Measurements from ENCODE around the gene TVP23B. TPM values are rescaled to one million over a fixed set of nuclear protein-coding genes. Genes with fewer than 3 reads are reported as not detected.
A peak's percentile ranks its signal among the peaks of the same experiment; 100 is the strongest.
"Not testable (repeated sequence)": the region's sequence is repeated elsewhere in the genome, so short reads cannot be mapped to it uniquely, and the experiment has no call there.

The TVP23B gene
- total RNA-seq, 1 donor from 2014 or later = 39.4 TPM

GRCh38 chr17:18786890-18787289, 5.9 kb downstream of the TVP23B start:
- H3K4me3 Mint-ChIP-seq (ENCODE audit: unreplicated experiment); H3K9me3 Mint-ChIP-seq (ENCODE audit: unreplicated experiment); H3K27ac Mint-ChIP-seq (ENCODE audit: unreplicated experiment); H3K27me3 Mint-ChIP-seq (ENCODE audit: unreplicated experiment); DNase-seq (ENCODE audit: extremely low spot score, unreplicated experiment); H3K36me3 Mint-ChIP-seq (ENCODE audit: unreplicated experiment): not testable (repeated sequence)
- H3K4me1 Mint-ChIP-seq (ENCODE audit: unreplicated experiment) = peaks cover 16% of the 10 kb centered on the region

- H3K4me1 Mint-ChIP-seq (ENCODE audit: unreplicated experiment) = peaks cover 25% of the 10 kb centered on the region
- not testable (repeated sequence) for DNase-seq (ENCODE audit: extremely low spot score, unreplicated experiment); H3K9me3 Mint-ChIP-seq (ENCODE audit: unreplicated experiment); H3K27ac Mint-ChIP-seq (ENCODE audit: unreplicated experiment); H3K27me3 Mint-ChIP-seq (ENCODE audit: unreplicated experiment); H3K4me3 Mint-ChIP-seq (ENCODE audit: unreplicated experiment); H3K36me3 Mint-ChIP-seq (ENCODE audit: unreplicated experiment)
- TF ChIP-seq CTCF (IDR thresholded peaks at IDR 0.05) = peak; percentile 18
Observed at GRCh38 chr17:18791402-18791801, 10.4 kb downstream of the TVP23B start.

- H3K9me3 Mint-ChIP-seq (ENCODE audit: unreplicated experiment); H3K4me3 Mint-ChIP-seq (ENCODE audit: unreplicated experiment); DNase-seq (ENCODE audit: extremely low spot score, unreplicated experiment); H3K27me3 Mint-ChIP-seq (ENCODE audit: unreplicated experiment): not testable (repeated sequence)
- peak overlapping the region; percentile 69 for H3K27ac Mint-ChIP-seq (ENCODE audit: unreplicated experiment)
- H3K36me3 Mint-ChIP-seq (ENCODE audit: unreplicated experiment) = peaks cover 23% of the 10 kb centered on the region
- peaks cover 14% of the 10 kb centered on the region for H3K4me1 Mint-ChIP-seq (ENCODE audit: unreplicated experiment)
Observed at GRCh38 chr17:18794841-18795240, 13.9 kb downstream of the TVP23B start.

GRCh38 chr17:18796887-18797286, 15.9 kb downstream of the TVP23B start:
- H3K4me3 Mint-ChIP-seq (ENCODE audit: unreplicated experiment); DNase-seq (ENCODE audit: extremely low spot score, unreplicated experiment); H3K27ac Mint-ChIP-seq (ENCODE audit: unreplicated experiment); H3K9me3 Mint-ChIP-seq (ENCODE audit: unreplicated experiment); H3K27me3 Mint-ChIP-seq (ENCODE audit: unreplicated experiment): not testable (repeated sequence)
- peaks cover 15% of the 10 kb centered on the region for H3K4me1 Mint-ChIP-seq (ENCODE audit: unreplicated experiment)
- peaks cover 26% of the 10 kb centered on the region for H3K36me3 Mint-ChIP-seq (ENCODE audit: unreplicated experiment)

GRCh38 chr17:18803458-18804245, 22.7 kb downstream of the TVP23B start:
- DNase-seq (ENCODE audit: extremely low spot score, unreplicated experiment); H3K27me3 Mint-ChIP-seq (ENCODE audit: unreplicated experiment); H3K27ac Mint-ChIP-seq (ENCODE audit: unreplicated experiment); H3K4me1 Mint-ChIP-seq (ENCODE audit: unreplicated experiment); H3K4me3 Mint-ChIP-seq (ENCODE audit: unreplicated experiment); H3K9me3 Mint-ChIP-seq (ENCODE audit: unreplicated experiment): not testable (repeated sequence)
- H3K36me3 Mint-ChIP-seq (ENCODE audit: unreplicated experiment) = peaks cover 21% of the 10 kb centered on the region

GRCh38 chr17:18815924-18816323, 34.9 kb downstream of the TVP23B start:
- not testable (repeated sequence) for H3K27ac Mint-ChIP-seq (ENCODE audit: unreplicated experiment); H3K4me1 Mint-ChIP-seq (ENCODE audit: unreplicated experiment); DNase-seq (ENCODE audit: extremely low spot score, unreplicated experiment); H3K9me3 Mint-ChIP-seq (ENCODE audit: unreplicated experiment); H3K4me3 Mint-ChIP-seq (ENCODE audit: unreplicated experiment); H3K27me3 Mint-ChIP-seq (ENCODE audit: unreplicated experiment); H3K36me3 Mint-ChIP-seq (ENCODE audit: unreplicated experiment)

GRCh38 chr17:18816489-18817371, 35.7 kb downstream of the TVP23B start:
- H3K9me3 Mint-ChIP-seq (ENCODE audit: unreplicated experiment); H3K36me3 Mint-ChIP-seq (ENCODE audit: unreplicated experiment); H3K27me3 Mint-ChIP-seq (ENCODE audit: unreplicated experiment); H3K4me3 Mint-ChIP-seq (ENCODE audit: unreplicated experiment); H3K27ac Mint-ChIP-seq (ENCODE audit: unreplicated experiment); DNase-seq (ENCODE audit: extremely low spot score, unreplicated experiment); H3K4me1 Mint-ChIP-seq (ENCODE audit: unreplicated experiment): not testable (repeated sequence)
- TF ChIP-seq CTCF (IDR thresholded peaks at IDR 0.05) = peak; percentile 76

- not testable (repeated sequence) for H3K9me3 Mint-ChIP-seq (ENCODE audit: unreplicated experiment); DNase-seq (ENCODE audit: extremely low spot score, unreplicated experiment); H3K27me3 Mint-ChIP-seq (ENCODE audit: unreplicated experiment); H3K27ac Mint-ChIP-seq (ENCODE audit: unreplicated experiment); H3K36me3 Mint-ChIP-seq (ENCODE audit: unreplicated experiment); H3K4me3 Mint-ChIP-seq (ENCODE audit: unreplicated experiment); H3K4me1 Mint-ChIP-seq (ENCODE audit: unreplicated experiment)
Observed at GRCh38 chr17:18821430-18821829, 40.4 kb downstream of the TVP23B start.

- not testable (repeated sequence) for DNase-seq (ENCODE audit: extremely low spot score, unreplicated experiment); H3K27ac Mint-ChIP-seq (ENCODE audit: unreplicated experiment); H3K4me3 Mint-ChIP-seq (ENCODE audit: unreplicated experiment); H3K9me3 Mint-ChIP-seq (ENCODE audit: unreplicated experiment); H3K27me3 Mint-ChIP-seq (ENCODE audit: unreplicated experiment); H3K4me1 Mint-ChIP-seq (ENCODE audit: unreplicated experiment); H3K36me3 Mint-ChIP-seq (ENCODE audit: unreplicated experiment)
Observed at GRCh38 chr17:18827613-18828012, 46.6 kb downstream of the TVP23B start.

Data from osteocyte (in vitro differentiated cells).